ENCODE results near the gene SEL1L2.

SEL1L2 gene

GRCh38 chr20:13904766-13905165, 85.6 kb downstream of the SEL1L2 start:
- no peaks in the 10 kb centered on the region for H3K27me3 Mint-ChIP-seq
- H3K9me3 Mint-ChIP-seq, result peaks cover 4% of the 10 kb centered on the region
- H3K4me1 Mint-ChIP-seq (ENCODE audit: low read depth), result no peaks in the 10 kb centered on the region
- H3K36me3 Mint-ChIP-seq (ENCODE audit: low read depth), result no peaks in the 10 kb centered on the region
- no peak overlapping the region for H3K4me3 Mint-ChIP-seq
- no peak overlapping the region for H3K27ac Mint-ChIP-seq

GRCh38 chr20:13900496-13900895, 89.9 kb downstream of the SEL1L2 start:
- H3K4me3 Mint-ChIP-seq, result no peak overlapping the region
- H3K9me3 Mint-ChIP-seq, result peaks cover 4% of the 10 kb centered on the region
- no peaks in the 10 kb centered on the region for H3K27me3 Mint-ChIP-seq
- H3K27ac Mint-ChIP-seq, result no peak overlapping the region
- H3K36me3 Mint-ChIP-seq (ENCODE audit: low read depth), result no peaks in the 10 kb centered on the region
- no peaks in the 10 kb centered on the region for H3K4me1 Mint-ChIP-seq (ENCODE audit: low read depth)

- Mint-ChIP-seq H3K9me3 (peaks cover 4% of the 10 kb centered on the region), H3K27ac (no peak overlapping the region), H3K4me3 (no peak overlapping the region), H3K27me3 (no peaks in the 10 kb centered on the region), H3K4me1 (ENCODE audit: low read depth) (no peaks in the 10 kb centered on the region), H3K36me3 (ENCODE audit: low read depth) (no peaks in the 10 kb centered on the region)
Measured at GRCh38 chr20:13898012-13898612, 92.3 kb downstream of the SEL1L2 start.

- peaks cover 20% of the 10 kb centered on the region for H3K9me3 Mint-ChIP-seq
- H3K4me1 Mint-ChIP-seq (ENCODE audit: low read depth), result no peaks in the 10 kb centered on the region
Measured at GRCh38 chr20:13891575-13891974, 98.8 kb downstream of the SEL1L2 start.

GRCh38 chr20:13884803-13885202, 105.6 kb downstream of the SEL1L2 start:
- Mint-ChIP-seq H3K27me3 (peaks cover 4% of the 10 kb centered on the region), H3K27ac (no peak overlapping the region), H3K9me3 (no peaks in the 10 kb centered on the region), H3K4me1 (ENCODE audit: low read depth) (no peaks in the 10 kb centered on the region), H3K36me3 (ENCODE audit: low read depth) (no peaks in the 10 kb centered on the region), H3K4me3 (no peak overlapping the region)

More at GRCh38 chr20:13891575-13891974, 98.8 kb downstream of the SEL1L2 start:
- Mint-ChIP-seq H3K27ac (no peak overlapping the region), H3K36me3 (ENCODE audit: low read depth) (no peaks in the 10 kb centered on the region), H3K4me3 (no peak overlapping the region), H3K27me3 (no peaks in the 10 kb centered on the region)

GRCh38 chr20:13883425-13883824, 107.0 kb downstream of the SEL1L2 start:
- H3K9me3 Mint-ChIP-seq, result no peaks in the 10 kb centered on the region
- H3K4me3 Mint-ChIP-seq, result no peak overlapping the region
- no peaks in the 10 kb centered on the region for H3K4me1 Mint-ChIP-seq (ENCODE audit: low read depth)
- no peaks in the 10 kb centered on the region for H3K36me3 Mint-ChIP-seq (ENCODE audit: low read depth)
- no peak overlapping the region for H3K27ac Mint-ChIP-seq
- peaks cover 9% of the 10 kb centered on the region for H3K27me3 Mint-ChIP-seq

- Mint-ChIP-seq H3K9me3 (no peaks in the 10 kb centered on the region), H3K27ac (no peak overlapping the region), H3K27me3 (peaks cover 5% of the 10 kb centered on the region), H3K36me3 (ENCODE audit: low read depth) (no peaks in the 10 kb centered on the region), H3K4me1 (ENCODE audit: low read depth) (no peaks in the 10 kb centered on the region), H3K4me3 (no peak overlapping the region)
Measured at GRCh38 chr20:13878566-13878965, 111.8 kb downstream of the SEL1L2 start.

- H3K27me3 Mint-ChIP-seq, result peaks cover 5% of the 10 kb centered on the region
- H3K4me3 Mint-ChIP-seq, result no peak overlapping the region
- no peak overlapping the region for H3K27ac Mint-ChIP-seq
- H3K4me1 Mint-ChIP-seq (ENCODE audit: low read depth), result no peaks in the 10 kb centered on the region
- no peaks in the 10 kb centered on the region for H3K9me3 Mint-ChIP-seq
- no peaks in the 10 kb centered on the region for H3K36me3 Mint-ChIP-seq (ENCODE audit: low read depth)
Measured at GRCh38 chr20:13877793-13878192, 112.6 kb downstream of the SEL1L2 start.

GRCh38 chr20:13875265-13875811, 115.1 kb downstream of the SEL1L2 start:
- H3K9me3 Mint-ChIP-seq, result no peaks in the 10 kb centered on the region
- H3K27me3 Mint-ChIP-seq, result peaks cover 5% of the 10 kb centered on the region
- H3K36me3 Mint-ChIP-seq (ENCODE audit: low read depth), result no peaks in the 10 kb centered on the region
- no peaks in the 10 kb centered on the region for H3K4me1 Mint-ChIP-seq (ENCODE audit: low read depth)
- no peak overlapping the region for H3K4me3 Mint-ChIP-seq
- H3K27ac Mint-ChIP-seq, result no peak overlapping the region

- no peaks in the 10 kb centered on the region for H3K9me3 Mint-ChIP-seq
- H3K4me3 Mint-ChIP-seq, result no peak overlapping the region
- H3K36me3 Mint-ChIP-seq (ENCODE audit: low read depth), result no peaks in the 10 kb centered on the region
- H3K4me1 Mint-ChIP-seq (ENCODE audit: low read depth), result no peaks in the 10 kb centered on the region
- peaks cover 5% of the 10 kb centered on the region for H3K27me3 Mint-ChIP-seq
- no peak overlapping the region for H3K27ac Mint-ChIP-seq
Measured at GRCh38 chr20:13874394-13875157, 115.8 kb downstream of the SEL1L2 start.

GRCh38 chr20:13873831-13874230, 116.6 kb downstream of the SEL1L2 start:
- Mint-ChIP-seq H3K4me3 (no peak overlapping the region), H3K27me3 (peaks cover 2% of the 10 kb centered on the region), H3K4me1 (ENCODE audit: low read depth) (no peaks in the 10 kb centered on the region), H3K9me3 (no peaks in the 10 kb centered on the region), H3K27ac (no peak overlapping the region), H3K36me3 (ENCODE audit: low read depth) (no peaks in the 10 kb centered on the region)

- Mint-ChIP-seq H3K36me3 (ENCODE audit: low read depth) (no peaks in the 10 kb centered on the region), H3K27me3 (no peaks in the 10 kb centered on the region), H3K4me1 (ENCODE audit: low read depth) (no peaks in the 10 kb centered on the region), H3K27ac (no peak overlapping the region), H3K4me3 (no peak overlapping the region), H3K9me3 (no peaks in the 10 kb centered on the region)
Measured at GRCh38 chr20:13870170-13870748, 120.2 kb downstream of the SEL1L2 start.

- Mint-ChIP-seq H3K27ac (no peak overlapping the region), H3K4me1 (ENCODE audit: low read depth) (no peaks in the 10 kb centered on the region), H3K4me3 (no peak overlapping the region), H3K36me3 (ENCODE audit: low read depth) (no peaks in the 10 kb centered on the region), H3K9me3 (no peaks in the 10 kb centered on the region), H3K27me3 (peaks cover 4% of the 10 kb centered on the region)
Measured at GRCh38 chr20:13868331-13868730, 122.1 kb downstream of the SEL1L2 start.

- Mint-ChIP-seq H3K27ac (no peak overlapping the region), H3K9me3 (no peaks in the 10 kb centered on the region), H3K4me3 (no peak overlapping the region), H3K4me1 (ENCODE audit: low read depth) (no peaks in the 10 kb centered on the region), H3K36me3 (ENCODE audit: low read depth) (no peaks in the 10 kb centered on the region), H3K27me3 (peaks cover 4% of the 10 kb centered on the region)
Measured at GRCh38 chr20:13865791-13866351, 124.5 kb downstream of the SEL1L2 start.

GRCh38 chr20:13865156-13865555, 125.3 kb downstream of the SEL1L2 start:
- Mint-ChIP-seq H3K27me3 (peaks cover 5% of the 10 kb centered on the region), H3K4me1 (ENCODE audit: low read depth) (no peaks in the 10 kb centered on the region), H3K36me3 (ENCODE audit: low read depth) (no peaks in the 10 kb centered on the region), H3K4me3 (no peak overlapping the region), H3K27ac (no peak overlapping the region), H3K9me3 (peaks cover 1% of the 10 kb centered on the region)
